PFSK-1 (cell line): ENCODE measurements around the gene CORO1C.

Source experiments
- POLR2AphosphoS5 ChIP-seq: IDR thresholded peaks from 2 replicates; pipeline ENCODE4 v1.6.1; 2012; ENCODE audit warnings: low read depth, mild to moderate bottlenecking, control low read depth, low read length, moderate library complexity
- SIN3A ChIP-seq: IDR thresholded peaks from 2 replicates; pipeline ENCODE4 v1.6.1; 2012; ENCODE audit warnings: mild to moderate bottlenecking, low read length, moderate library complexity, borderline replicate concordance; ENCODE audit not compliant: insufficient read depth
- TF ChIP-seq, protein P1 (sequence below), 2 experiments: IDR thresholded peaks; 2 replicates each; pipeline versions ENCODE4 v1.6.1 to v1.8.0; 2011 to 2012; ENCODE audit warnings: low read depth in 2 of 2, low read length in 2 of 2, control low read depth in 1 of 2, inconsistent platforms in 1 of 2, mild to moderate bottlenecking in 1 of 2, moderate library complexity in 1 of 2; ENCODE audit not compliant: insufficient read depth in 1 of 2

DNA sequence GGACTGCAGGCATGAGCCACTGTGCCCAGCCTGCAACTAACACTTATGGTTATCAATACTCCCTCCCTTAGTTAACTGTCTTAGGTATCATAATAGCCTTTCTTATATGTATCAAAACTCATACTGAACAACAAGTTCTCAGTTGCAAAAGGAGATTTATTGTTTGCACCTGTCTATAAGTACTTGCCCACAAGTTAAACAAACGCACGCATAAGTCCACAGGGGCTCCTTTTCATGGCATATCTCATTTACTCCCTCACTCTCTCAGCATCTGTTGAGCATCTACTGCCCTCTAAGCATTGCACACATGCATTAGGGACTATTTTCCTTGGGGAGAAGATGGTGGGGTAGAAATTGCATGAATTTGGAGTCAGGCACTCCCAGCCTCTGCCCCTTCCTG lies 46.7 kb upstream of the CORO1C start:
- TF ChIP-seq SIN3A (no peak), POLR2AphosphoS5 (no peak)
- TF ChIP-seq, protein P1, sequence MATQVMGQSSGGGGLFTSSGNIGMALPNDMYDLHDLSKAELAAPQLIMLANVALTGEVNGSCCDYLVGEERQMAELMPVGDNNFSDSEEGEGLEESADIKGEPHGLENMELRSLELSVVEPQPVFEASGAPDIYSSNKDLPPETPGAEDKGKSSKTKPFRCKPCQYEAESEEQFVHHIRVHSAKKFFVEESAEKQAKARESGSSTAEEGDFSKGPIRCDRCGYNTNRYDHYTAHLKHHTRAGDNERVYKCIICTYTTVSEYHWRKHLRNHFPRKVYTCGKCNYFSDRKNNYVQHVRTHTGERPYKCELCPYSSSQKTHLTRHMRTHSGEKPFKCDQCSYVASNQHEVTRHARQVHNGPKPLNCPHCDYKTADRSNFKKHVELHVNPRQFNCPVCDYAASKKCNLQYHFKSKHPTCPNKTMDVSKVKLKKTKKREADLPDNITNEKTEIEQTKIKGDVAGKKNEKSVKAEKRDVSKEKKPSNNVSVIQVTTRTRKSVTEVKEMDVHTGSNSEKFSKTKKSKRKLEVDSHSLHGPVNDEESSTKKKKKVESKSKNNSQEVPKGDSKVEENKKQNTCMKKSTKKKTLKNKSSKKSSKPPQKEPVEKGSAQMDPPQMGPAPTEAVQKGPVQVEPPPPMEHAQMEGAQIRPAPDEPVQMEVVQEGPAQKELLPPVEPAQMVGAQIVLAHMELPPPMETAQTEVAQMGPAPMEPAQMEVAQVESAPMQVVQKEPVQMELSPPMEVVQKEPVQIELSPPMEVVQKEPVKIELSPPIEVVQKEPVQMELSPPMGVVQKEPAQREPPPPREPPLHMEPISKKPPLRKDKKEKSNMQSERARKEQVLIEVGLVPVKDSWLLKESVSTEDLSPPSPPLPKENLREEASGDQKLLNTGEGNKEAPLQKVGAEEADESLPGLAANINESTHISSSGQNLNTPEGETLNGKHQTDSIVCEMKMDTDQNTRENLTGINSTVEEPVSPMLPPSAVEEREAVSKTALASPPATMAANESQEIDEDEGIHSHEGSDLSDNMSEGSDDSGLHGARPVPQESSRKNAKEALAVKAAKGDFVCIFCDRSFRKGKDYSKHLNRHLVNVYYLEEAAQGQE (IDR thresholded peaks at IDR 0.05; ENCODE audit: insufficient read depth in 1 of 2, low read depth in 2 of 2, low read length in 2 of 2): no peak
